Mammary epithelial cell (primary cell): Measurements from ENCODE around the gene ASB2.

Source experiments
- CTCF ChIP-seq, 2 donors: IDR thresholded peaks in 1 of 2; conservative IDR thresholded peaks in 1 of 2; 2 replicates each; pipeline ENCODE4 v1.5.1; 2011 to 2012; ENCODE audit warnings: inconsistent platforms in 2 of 2, low read length in 2 of 2, mild to moderate bottlenecking in 2 of 2, control low read depth in 1 of 2, low read depth in 1 of 2; ENCODE audit not compliant: insufficient read depth in 1 of 2; ENCODE audit errors: extremely low read depth in 1 of 2
- EZH2 ChIP-seq: IDR thresholded peaks from 2 replicates; pipeline ENCODE4 v1.6.1; 2012; ENCODE audit warnings: low read length, inconsistent platforms, borderline replicate concordance

- TF ChIP-seq CTCF (conservative IDR thresholded peaks at IDR 0.05 in 1 of 2, IDR thresholded peaks at IDR 0.05 in 1 of 2; ENCODE audit: extremely low read depth in 1 of 2, insufficient read depth in 1 of 2, low read depth in 1 of 2, low read length in 2 of 2), result no peak
- no peak for TF ChIP-seq EZH2
Measured at GRCh38 chr14:93915800-93916199, 60.6 kb downstream of the ASB2 start.
